OCI-LY7 (cell line): ENCODE results near the gene MYO18B. TPM values are rescaled to one million over a fixed set of nuclear protein-coding genes. Genes with fewer than 3 reads are reported as not detected.

ENCODE experiments used
- BruUV-seq: library from RNA; stranded (reverse); fragments of 400-500 nt; replicated peaks from 2 replicates; lab custom pipeline; 2021; lab: Mats Ljungman, UMichigan
- CTCF ChIA-PET: fragments of 300-600 bp; sonication (Branson Sonifier 250); formaldehyde crosslinking; loops from one replicate; lab custom pipeline; 2022; ENCODE audit warnings: antibody characterized with exemption; ENCODE audit not compliant: unreplicated experiment; lab: Charles Lee
- POLR2A ChIA-PET: fragments of 300-600 bp; sonication (Branson Sonifier 250); formaldehyde crosslinking; loops from one replicate; lab custom pipeline; 2022; ENCODE audit warnings: antibody characterized with exemption; lab: Charles Lee
- DNase-seq: peaks from one replicate; pipeline ENCODE4 v3.0.0-alpha.2; 2015; ENCODE audit warnings: low spot score
- H2AFZ ChIP-seq: fragments of 200-600 bp; sonication (generic), shearing (Covaris generic); 2 replicates; pipeline ENCODE4 v1.6.1; 2014; ENCODE audit warnings: mild to moderate bottlenecking, antibody characterized with exemption, low read length, moderate library complexity
- H3K27ac ChIP-seq: fragments of 200-600 bp; sonication (generic); 2 replicates; pipeline ENCODE4 v1.5.1; 2014; ENCODE audit warnings: mixed run types, low read depth, mild to moderate bottlenecking, moderate library complexity, low read length, inconsistent platforms; ENCODE audit not compliant: poor library complexity, severe bottlenecking
- H3K36me3 ChIP-seq: fragments of 200-600 bp; sonication (generic); 2 replicates; pipeline ENCODE4 v1.6.1; 2014; ENCODE audit warnings: mild to moderate bottlenecking, antibody characterized with exemption, low read length, moderate library complexity, mixed read lengths; ENCODE audit not compliant: insufficient read depth
- H3K4me1 ChIP-seq: fragments of 200-600 bp; sonication (generic); 2 replicates; pipeline ENCODE4 v1.5.1; 2014; ENCODE audit warnings: mild to moderate bottlenecking, low read length; ENCODE audit not compliant: insufficient read depth, poor library complexity, severe bottlenecking
- H3K4me2 ChIP-seq: fragments of 200-600 bp; sonication (generic); 2 replicates; pipeline ENCODE4 v1.6.1; 2014; ENCODE audit warnings: mild to moderate bottlenecking, low read length
- H3K4me3 ChIP-seq: fragments of 200-600 bp; sonication (generic); 2 replicates; pipeline ENCODE4 v1.5.1; 2014; ENCODE audit warnings: mild to moderate bottlenecking, low read depth, low read length; ENCODE audit not compliant: poor library complexity, severe bottlenecking
- H3K79me2 ChIP-seq: fragments of 200-600 bp; sonication (generic); 2 replicates; pipeline ENCODE4 v1.6.1; 2016; ENCODE audit warnings: low read depth, mild to moderate bottlenecking, low read length, moderate library complexity, mixed read lengths; ENCODE audit not compliant: insufficient read depth
- H3K9me2 ChIP-seq: fragments of 200-600 bp; sonication (generic); 2 replicates; pipeline ENCODE4 v1.6.1; 2016; ENCODE audit warnings: mild to moderate bottlenecking, low read length, mixed read lengths; ENCODE audit not compliant: insufficient read depth
- H3K9me3 ChIP-seq: fragments of 200-600 bp; sonication (generic); 2 replicates; pipeline ENCODE4 v1.6.1; 2014; ENCODE audit warnings: mild to moderate bottlenecking, mixed run types, low read length, mixed read lengths
- H4K20me1 ChIP-seq: fragments of 200-600 bp; sonication (generic); 2 replicates; pipeline ENCODE4 v1.6.1; 2014; ENCODE audit warnings: mild to moderate bottlenecking, antibody characterized with exemption, low read length, moderate library complexity, mixed read lengths; ENCODE audit not compliant: insufficient read depth
- EZH2phosphoT487 ChIP-seq: fragments of 200-600 bp; sonication (generic); IDR thresholded peaks from 2 replicates; pipeline ENCODE4 v1.6.1; 2018; ENCODE audit warnings: low read depth, borderline replicate concordance, mild to moderate bottlenecking, mixed run types, antibody characterized with exemption, low read length, moderate library complexity, mixed read lengths
- intact Hi-C: fragments of 100-400 bp; cut with micrococcal nuclease; formaldehyde crosslinking; loops from one replicate; pipeline ENCODE4 v1.10.0; 2022; ENCODE audit not compliant: unreplicated experiment
- total RNA-seq, 2 experiments: library from RNA; depleted of rRNA in 1 of 2; stranded (reverse); fragments of >200 nt in 1 of 2; shearing (Covaris generic) in 1 of 2; gene quantifications; 2 replicates each; pipeline ENCODE4 v1.2.3, GENCODE V29; 2014 to 2022
- TF ChIP-seq, protein P1 (sequence below): fragments of 200-600 bp; sonication (generic); conservative IDR thresholded peaks from 2 replicates; pipeline ENCODE4 v1.5.1; 2014; ENCODE audit warnings: mild to moderate bottlenecking, antibody characterized with exemption, low read length, moderate library complexity, mixed read lengths

Gene MYO18B
- total RNA-seq, 2 experiments from 2014 or later, result not detected

GRCh38 chr22:25736378-25737011 is 5.5 kb upstream of the MYO18B start:
- Histone ChIP-seq H3K36me3 (no peaks in the 10 kb centered on the region), H3K27ac (no peak overlapping the region), H3K4me1 (no peaks in the 10 kb centered on the region), H2AFZ (no peak overlapping the region), H3K4me2 (no peak overlapping the region), H3K9me3 (no peaks in the 10 kb centered on the region), H3K9me2 (no peaks in the 10 kb centered on the region), H3K79me2 (no peaks in the 10 kb centered on the region), H3K4me3 (no peak overlapping the region), H4K20me1 (no peaks in the 10 kb centered on the region)
- intact Hi-C loops, result no loop called here
- no TSS peak for BruUV-seq
- no peak for TF ChIP-seq EZH2phosphoT487
- TF ChIP-seq, protein P1, sequence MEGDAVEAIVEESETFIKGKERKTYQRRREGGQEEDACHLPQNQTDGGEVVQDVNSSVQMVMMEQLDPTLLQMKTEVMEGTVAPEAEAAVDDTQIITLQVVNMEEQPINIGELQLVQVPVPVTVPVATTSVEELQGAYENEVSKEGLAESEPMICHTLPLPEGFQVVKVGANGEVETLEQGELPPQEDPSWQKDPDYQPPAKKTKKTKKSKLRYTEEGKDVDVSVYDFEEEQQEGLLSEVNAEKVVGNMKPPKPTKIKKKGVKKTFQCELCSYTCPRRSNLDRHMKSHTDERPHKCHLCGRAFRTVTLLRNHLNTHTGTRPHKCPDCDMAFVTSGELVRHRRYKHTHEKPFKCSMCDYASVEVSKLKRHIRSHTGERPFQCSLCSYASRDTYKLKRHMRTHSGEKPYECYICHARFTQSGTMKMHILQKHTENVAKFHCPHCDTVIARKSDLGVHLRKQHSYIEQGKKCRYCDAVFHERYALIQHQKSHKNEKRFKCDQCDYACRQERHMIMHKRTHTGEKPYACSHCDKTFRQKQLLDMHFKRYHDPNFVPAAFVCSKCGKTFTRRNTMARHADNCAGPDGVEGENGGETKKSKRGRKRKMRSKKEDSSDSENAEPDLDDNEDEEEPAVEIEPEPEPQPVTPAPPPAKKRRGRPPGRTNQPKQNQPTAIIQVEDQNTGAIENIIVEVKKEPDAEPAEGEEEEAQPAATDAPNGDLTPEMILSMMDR, result no peak
- CTCF ChIA-PET, result no interaction called here
- no peak for DNase-seq
- POLR2A ChIA-PET, result no interaction called here

DNA sequence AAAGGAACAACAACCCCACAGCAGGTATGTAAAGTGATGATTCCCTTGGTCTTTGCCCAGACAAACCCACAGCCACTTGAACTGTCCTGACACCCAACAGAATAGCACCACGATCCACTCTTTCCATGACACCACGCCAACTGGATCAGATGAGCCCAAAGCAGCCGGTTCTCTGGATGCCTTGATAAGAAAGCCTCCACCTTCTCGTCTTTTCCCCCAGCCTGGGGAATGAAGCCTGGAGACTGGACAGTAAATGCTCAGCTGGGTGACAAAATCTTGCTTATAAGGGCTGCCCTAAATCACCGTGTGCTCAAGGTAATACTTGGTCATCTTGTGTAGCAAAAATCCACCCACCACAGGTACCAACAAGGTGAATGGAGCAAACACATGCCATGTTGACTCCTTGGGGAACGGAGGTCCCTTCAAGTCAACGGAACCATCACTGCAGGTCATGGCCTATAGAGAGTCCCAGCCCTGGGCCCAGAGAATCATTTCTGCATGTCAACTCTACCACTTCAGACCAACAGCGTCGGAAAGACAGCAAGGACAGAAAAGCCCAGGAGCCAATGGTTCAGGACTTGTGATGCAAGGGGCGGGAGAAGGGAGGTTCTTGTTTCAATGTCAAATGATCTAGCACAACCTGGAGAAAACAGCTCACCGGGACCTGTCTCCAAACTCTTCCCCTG is 2.2 kb upstream of the MYO18B start:
- TF ChIP-seq EZH2phosphoT487, result no peak
- TF ChIP-seq, protein P1, result no peak
- Histone ChIP-seq H3K79me2 (no peaks in the 10 kb centered on the region), H3K9me2 (no peaks in the 10 kb centered on the region), H2AFZ (no peak overlapping the region), H3K36me3 (no peaks in the 10 kb centered on the region), H3K27ac (no peak overlapping the region), H3K4me3 (no peak overlapping the region), H3K4me1 (no peaks in the 10 kb centered on the region), H3K9me3 (no peaks in the 10 kb centered on the region), H3K4me2 (no peak overlapping the region), H4K20me1 (no peaks in the 10 kb centered on the region)
- no TSS peak for BruUV-seq
- intact Hi-C loops, result no loop called here
- DNase-seq, result no peak
- ChIA-PET CTCF (no interaction called here), POLR2A (no interaction called here)
